SK-N-SH (cell line): ENCODE measurements around the gene CNTNAP2.

Source experiments
- ELF1 ChIP-seq: IDR thresholded peaks from 2 replicates; pipeline ENCODE4 v1.4.0; 2012
- EZH2phosphoT487 ChIP-seq: fragments of 200-600 bp; sonication (generic); IDR thresholded peaks from 2 replicates; pipeline ENCODE4 v1.6.1; 2017; ENCODE audit warnings: low read depth, mixed run types, mild to moderate bottlenecking, antibody characterized with exemption, moderate library complexity, borderline replicate concordance
- FOXJ3 ChIP-seq: sonication (generic); formaldehyde crosslinking; IDR thresholded peaks from 2 replicates; pipeline ENCODE4 v1.5.1; 2020; ENCODE audit warnings: mild to moderate bottlenecking, missing genetic modification reagents
- JUND ChIP-seq: IDR thresholded peaks from 2 replicates; pipeline ENCODE4 v1.4.0; 2012
- MEF2A ChIP-seq: IDR thresholded peaks from 2 replicates; pipeline ENCODE4 v1.4.0; 2012; ENCODE audit warnings: low read depth, borderline replicate concordance
- TAF1 ChIP-seq: IDR thresholded peaks from 2 replicates; pipeline ENCODE4 v1.6.1; 2012; ENCODE audit warnings: low read depth, mild to moderate bottlenecking, low read length, moderate library complexity, borderline replicate concordance
- YY1 ChIP-seq: IDR thresholded peaks from 2 replicates; pipeline ENCODE4 v1.4.0; 2012; ENCODE audit warnings: low read depth, mild to moderate bottlenecking
- TF ChIP-seq, protein P1 (sequence below): fragments of 200-600 bp; sonication (generic); IDR thresholded peaks from 2 replicates; pipeline ENCODE4 v1.6.1; 2017; ENCODE audit warnings: antibody characterized with exemption, mild to moderate bottlenecking, moderate library complexity
- TF ChIP-seq, protein P2 (sequence below): IDR thresholded peaks from 2 replicates; pipeline ENCODE4; 2012
- TF ChIP-seq, protein P3 (sequence below): fragments of 150-350 bp; IDR thresholded peaks from 2 replicates; pipeline ENCODE4 v1.6.1; 2017; ENCODE audit warnings: antibody characterized with exemption, low read length, low read depth, borderline replicate concordance

DNA sequence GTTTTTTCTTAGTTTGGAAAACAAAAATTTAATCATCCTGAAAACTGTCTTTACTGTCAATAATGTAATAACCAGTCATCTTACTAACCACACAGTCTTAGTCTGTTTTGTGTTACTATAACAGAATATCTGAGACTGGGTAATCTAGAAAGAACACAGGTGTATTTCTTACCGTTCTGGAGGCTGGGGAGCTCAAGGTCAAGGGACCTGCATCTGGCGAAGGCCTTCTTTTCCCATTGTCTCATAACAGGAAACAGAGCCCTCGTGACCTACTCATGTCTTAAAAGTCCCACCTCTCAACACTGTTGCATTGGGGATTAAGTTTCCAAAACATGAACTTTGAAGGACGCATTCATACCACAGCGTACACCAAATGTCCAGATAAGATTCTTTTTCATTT lies 932.3 kb downstream of the CNTNAP2 start:
- TF ChIP-seq, protein P1, sequence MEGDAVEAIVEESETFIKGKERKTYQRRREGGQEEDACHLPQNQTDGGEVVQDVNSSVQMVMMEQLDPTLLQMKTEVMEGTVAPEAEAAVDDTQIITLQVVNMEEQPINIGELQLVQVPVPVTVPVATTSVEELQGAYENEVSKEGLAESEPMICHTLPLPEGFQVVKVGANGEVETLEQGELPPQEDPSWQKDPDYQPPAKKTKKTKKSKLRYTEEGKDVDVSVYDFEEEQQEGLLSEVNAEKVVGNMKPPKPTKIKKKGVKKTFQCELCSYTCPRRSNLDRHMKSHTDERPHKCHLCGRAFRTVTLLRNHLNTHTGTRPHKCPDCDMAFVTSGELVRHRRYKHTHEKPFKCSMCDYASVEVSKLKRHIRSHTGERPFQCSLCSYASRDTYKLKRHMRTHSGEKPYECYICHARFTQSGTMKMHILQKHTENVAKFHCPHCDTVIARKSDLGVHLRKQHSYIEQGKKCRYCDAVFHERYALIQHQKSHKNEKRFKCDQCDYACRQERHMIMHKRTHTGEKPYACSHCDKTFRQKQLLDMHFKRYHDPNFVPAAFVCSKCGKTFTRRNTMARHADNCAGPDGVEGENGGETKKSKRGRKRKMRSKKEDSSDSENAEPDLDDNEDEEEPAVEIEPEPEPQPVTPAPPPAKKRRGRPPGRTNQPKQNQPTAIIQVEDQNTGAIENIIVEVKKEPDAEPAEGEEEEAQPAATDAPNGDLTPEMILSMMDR = no peak
- TF ChIP-seq EZH2phosphoT487 = no peak
- TF ChIP-seq YY1 = no peak
- no peak for TF ChIP-seq MEF2A
- no peak for TF ChIP-seq ELF1
- TF ChIP-seq FOXJ3 (CRISPR knock-in tag) = no peak
- TF ChIP-seq, protein P2, sequence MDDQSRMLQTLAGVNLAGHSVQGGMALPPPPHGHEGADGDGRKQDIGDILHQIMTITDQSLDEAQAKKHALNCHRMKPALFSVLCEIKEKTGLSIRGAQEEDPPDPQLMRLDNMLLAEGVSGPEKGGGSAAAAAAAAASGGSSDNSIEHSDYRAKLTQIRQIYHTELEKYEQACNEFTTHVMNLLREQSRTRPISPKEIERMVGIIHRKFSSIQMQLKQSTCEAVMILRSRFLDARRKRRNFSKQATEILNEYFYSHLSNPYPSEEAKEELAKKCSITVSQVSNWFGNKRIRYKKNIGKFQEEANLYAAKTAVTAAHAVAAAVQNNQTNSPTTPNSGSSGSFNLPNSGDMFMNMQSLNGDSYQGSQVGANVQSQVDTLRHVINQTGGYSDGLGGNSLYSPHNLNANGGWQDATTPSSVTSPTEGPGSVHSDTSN = no peak
- no peak for TF ChIP-seq JUND
- TF ChIP-seq TAF1 = no peak
- TF ChIP-seq, protein P3, sequence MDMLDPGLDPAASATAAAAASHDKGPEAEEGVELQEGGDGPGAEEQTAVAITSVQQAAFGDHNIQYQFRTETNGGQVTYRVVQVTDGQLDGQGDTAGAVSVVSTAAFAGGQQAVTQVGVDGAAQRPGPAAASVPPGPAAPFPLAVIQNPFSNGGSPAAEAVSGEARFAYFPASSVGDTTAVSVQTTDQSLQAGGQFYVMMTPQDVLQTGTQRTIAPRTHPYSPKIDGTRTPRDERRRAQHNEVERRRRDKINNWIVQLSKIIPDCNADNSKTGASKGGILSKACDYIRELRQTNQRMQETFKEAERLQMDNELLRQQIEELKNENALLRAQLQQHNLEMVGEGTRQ = no peak
